Measurements from ENCODE around the gene GPR107.
A peak's percentile ranks its signal among the peaks of the same experiment; 100 is the strongest.

DNA sequence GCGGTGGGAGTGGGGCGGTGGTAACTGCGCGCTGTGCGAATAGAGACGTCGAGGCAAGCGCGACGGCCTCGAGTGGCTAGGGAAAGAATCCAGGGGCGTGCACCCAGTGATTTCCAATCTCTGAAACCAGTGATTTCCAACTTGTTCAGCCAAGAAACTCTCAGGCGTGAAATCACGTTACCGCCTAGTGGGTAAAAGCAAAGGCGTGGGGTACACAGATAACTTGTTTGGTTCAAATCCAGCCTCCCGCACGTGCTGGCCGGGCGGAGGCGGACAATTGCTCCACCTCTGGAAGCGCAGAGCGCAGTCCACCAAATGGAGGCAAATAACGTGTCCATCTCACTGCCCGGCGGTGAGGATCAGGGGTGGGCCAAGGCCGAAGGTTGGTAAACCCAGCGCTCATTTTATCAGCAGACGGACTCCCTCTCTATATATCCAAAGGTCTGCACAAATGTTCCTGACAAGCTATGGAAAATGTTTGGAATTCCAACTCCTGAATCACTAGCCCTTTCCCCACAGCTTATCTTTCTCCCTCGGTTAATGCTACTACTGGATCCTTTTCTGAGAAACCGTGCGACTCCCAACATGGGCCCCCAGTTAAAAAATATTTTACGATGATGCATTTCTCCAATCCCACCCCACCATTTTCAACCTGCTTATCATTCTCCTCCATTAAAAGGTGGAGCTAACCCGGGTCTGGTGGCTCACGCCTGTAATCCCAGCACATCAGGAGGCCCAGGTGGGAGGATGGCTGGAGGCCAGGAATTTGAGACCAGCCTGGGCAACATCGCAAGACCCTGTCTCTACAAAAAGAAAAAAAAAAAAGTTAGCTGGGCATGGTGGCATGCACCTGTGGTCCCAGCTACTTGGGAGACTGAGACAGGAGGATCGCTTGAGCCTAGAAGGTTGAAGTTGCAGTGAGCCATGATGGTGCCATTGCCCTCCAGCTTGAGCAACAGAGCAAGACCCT is 9.8 kb upstream of the GPR107 start:
- peak in 1 of 2 donors; percentile 22 for TF ChIP-seq POLR2A (IDR thresholded peaks at IDR 0.05)
- TF ChIP-seq, protein P1, sequence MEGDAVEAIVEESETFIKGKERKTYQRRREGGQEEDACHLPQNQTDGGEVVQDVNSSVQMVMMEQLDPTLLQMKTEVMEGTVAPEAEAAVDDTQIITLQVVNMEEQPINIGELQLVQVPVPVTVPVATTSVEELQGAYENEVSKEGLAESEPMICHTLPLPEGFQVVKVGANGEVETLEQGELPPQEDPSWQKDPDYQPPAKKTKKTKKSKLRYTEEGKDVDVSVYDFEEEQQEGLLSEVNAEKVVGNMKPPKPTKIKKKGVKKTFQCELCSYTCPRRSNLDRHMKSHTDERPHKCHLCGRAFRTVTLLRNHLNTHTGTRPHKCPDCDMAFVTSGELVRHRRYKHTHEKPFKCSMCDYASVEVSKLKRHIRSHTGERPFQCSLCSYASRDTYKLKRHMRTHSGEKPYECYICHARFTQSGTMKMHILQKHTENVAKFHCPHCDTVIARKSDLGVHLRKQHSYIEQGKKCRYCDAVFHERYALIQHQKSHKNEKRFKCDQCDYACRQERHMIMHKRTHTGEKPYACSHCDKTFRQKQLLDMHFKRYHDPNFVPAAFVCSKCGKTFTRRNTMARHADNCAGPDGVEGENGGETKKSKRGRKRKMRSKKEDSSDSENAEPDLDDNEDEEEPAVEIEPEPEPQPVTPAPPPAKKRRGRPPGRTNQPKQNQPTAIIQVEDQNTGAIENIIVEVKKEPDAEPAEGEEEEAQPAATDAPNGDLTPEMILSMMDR (IDR thresholded peaks at IDR 0.05), result peak in 3 of 5 experiments; percentile 5 to 38 (median 20)
- TF ChIP-seq EP300 (IDR thresholded peaks at IDR 0.05), result peak in 1 of 2 donors; percentile 81
